Ectodermal cell (in vitro differentiated cells): Measurements from ENCODE around the gene UNC13B.

Experiments used
- H3K27ac ChIP-seq: 2 replicates; pipeline ENCODE4 v1.7.0; 2013; ENCODE audit warnings: mild to moderate bottlenecking, low read depth, low read length; ENCODE audit not compliant: insufficient read depth, poor library complexity, severe bottlenecking
- H3K27me3 ChIP-seq: 2 replicates; pipeline ENCODE4 v1.7.0; 2013; ENCODE audit warnings: mild to moderate bottlenecking, low read length; ENCODE audit not compliant: insufficient read depth, control insufficient read depth, poor library complexity, severe bottlenecking
- H3K36me3 ChIP-seq: one replicate; pipeline ENCODE4 v1.7.0; 2013; ENCODE audit warnings: low read length; ENCODE audit not compliant: control insufficient read depth, insufficient read depth
- H3K4me1 ChIP-seq: one replicate; pipeline ENCODE4 v1.7.0; 2013; ENCODE audit warnings: low read length; ENCODE audit not compliant: control insufficient read depth, insufficient read depth
- H3K4me3 ChIP-seq: 2 replicates; pipeline ENCODE4 v1.7.0; 2013; ENCODE audit warnings: low read depth, low read length, control low read depth; ENCODE audit not compliant: insufficient read depth
- H3K9me3 ChIP-seq: 2 replicates; pipeline ENCODE4 v1.7.0; 2013; ENCODE audit warnings: mild to moderate bottlenecking, low read length, moderate library complexity; ENCODE audit not compliant: control insufficient read depth
- WGBS, 2 experiments: methylation state at CpG; one replicate each; pipeline ENCODE4 v1.1.7; 2013; ENCODE audit warnings: missing lambda C conversion rate in 2 of 2; 5-methylcytosine and 5-hydroxymethylcytosine counted together

The UNC13B gene

GRCh38 chr9:35272989-35273388, 111.2 kb downstream of the UNC13B start:
- Histone ChIP-seq H3K36me3 (no peaks in the 10 kb centered on the region), H3K4me1 (no peaks in the 10 kb centered on the region), H3K9me3 (no peaks in the 10 kb centered on the region), H3K27ac (no peak overlapping the region), H3K4me3 (no peak overlapping the region), H3K27me3 (no peaks in the 10 kb centered on the region)
- WGBS, 2 experiments = 100% methylated on average over 1 of the region's 2 CpGs; no CpG with 5 or more reads in 1 of the 2 experiments

GRCh38 chr9:35273591-35273990, 111.8 kb downstream of the UNC13B start:
- no peaks in the 10 kb centered on the region for H3K36me3 ChIP-seq
- no peaks in the 10 kb centered on the region for H3K4me1 ChIP-seq
- no peaks in the 10 kb centered on the region for H3K9me3 ChIP-seq
- WGBS, 2 experiments = 89 to 94% methylated on average over 5 of the region's 5 CpGs
- no peak overlapping the region for H3K27ac ChIP-seq
- no peaks in the 10 kb centered on the region for H3K27me3 ChIP-seq
- H3K4me3 ChIP-seq = no peak overlapping the region

- WGBS, 2 experiments = 94 to 100% methylated on average over 1 of the region's 2 CpGs
- H3K4me3 ChIP-seq = no peak overlapping the region
- H3K27ac ChIP-seq = no peak overlapping the region
- no peaks in the 10 kb centered on the region for H3K9me3 ChIP-seq
- no peaks in the 10 kb centered on the region for H3K4me1 ChIP-seq
- no peaks in the 10 kb centered on the region for H3K36me3 ChIP-seq
- H3K27me3 ChIP-seq = no peaks in the 10 kb centered on the region
Observed at GRCh38 chr9:35274993-35275392, 113.2 kb downstream of the UNC13B start.

- WGBS, 2 experiments = 97 to 100% methylated on average over 1 of the region's 1 CpG
- no peak overlapping the region for H3K4me3 ChIP-seq
- H3K4me1 ChIP-seq = no peaks in the 10 kb centered on the region
- H3K27ac ChIP-seq = no peak overlapping the region
- H3K9me3 ChIP-seq = no peaks in the 10 kb centered on the region
- H3K36me3 ChIP-seq = no peaks in the 10 kb centered on the region
- no peaks in the 10 kb centered on the region for H3K27me3 ChIP-seq
Observed at GRCh38 chr9:35277171-35277520, 115.3 kb downstream of the UNC13B start.

- Histone ChIP-seq H3K36me3 (no peaks in the 10 kb centered on the region), H3K27ac (no peak overlapping the region), H3K4me1 (no peaks in the 10 kb centered on the region), H3K4me3 (no peak overlapping the region), H3K27me3 (no peaks in the 10 kb centered on the region), H3K9me3 (no peaks in the 10 kb centered on the region)
- WGBS, 2 experiments = 95 to 96% methylated on average over 4 to 6 of the region's 7 CpGs
Observed at GRCh38 chr9:35277628-35278359, 116.0 kb downstream of the UNC13B start.

- Histone ChIP-seq H3K9me3 (no peaks in the 10 kb centered on the region), H3K4me3 (no peak overlapping the region), H3K4me1 (no peaks in the 10 kb centered on the region), H3K36me3 (no peaks in the 10 kb centered on the region), H3K27me3 (no peaks in the 10 kb centered on the region), H3K27ac (no peak overlapping the region)
- WGBS, 2 experiments = 91 to 93% methylated on average over 2 of the region's 2 CpGs
Observed at GRCh38 chr9:35279946-35280345, 118.1 kb downstream of the UNC13B start.

- no peaks in the 10 kb centered on the region for H3K36me3 ChIP-seq
- H3K27me3 ChIP-seq = no peaks in the 10 kb centered on the region
- H3K9me3 ChIP-seq = no peaks in the 10 kb centered on the region
- H3K27ac ChIP-seq = no peak overlapping the region
- WGBS, 2 experiments = 86 to 93% methylated on average over 1 of the region's 1 CpG
- H3K4me3 ChIP-seq = no peak overlapping the region
- no peaks in the 10 kb centered on the region for H3K4me1 ChIP-seq
Observed at GRCh38 chr9:35280399-35280798, 118.6 kb downstream of the UNC13B start.

GRCh38 chr9:35285731-35286130, 123.9 kb downstream of the UNC13B start:
- Histone ChIP-seq H3K27ac (no peak overlapping the region), H3K4me3 (no peak overlapping the region), H3K27me3 (no peaks in the 10 kb centered on the region), H3K9me3 (no peaks in the 10 kb centered on the region), H3K36me3 (no peaks in the 10 kb centered on the region), H3K4me1 (no peaks in the 10 kb centered on the region)
- WGBS, 2 experiments = no CpG with 5 or more reads among the region's 1 CpG

- WGBS, 2 experiments = 83 to 100% methylated on average over 1 of the region's 1 CpG
- Histone ChIP-seq H3K27me3 (no peaks in the 10 kb centered on the region), H3K4me1 (no peaks in the 10 kb centered on the region), H3K36me3 (no peaks in the 10 kb centered on the region), H3K27ac (no peak overlapping the region), H3K4me3 (no peak overlapping the region), H3K9me3 (no peaks in the 10 kb centered on the region)
Observed at GRCh38 chr9:35286381-35286780, 124.6 kb downstream of the UNC13B start.

GRCh38 chr9:35287987-35288632, 126.3 kb downstream of the UNC13B start:
- H3K27me3 ChIP-seq = no peaks in the 10 kb centered on the region
- H3K4me1 ChIP-seq = peaks cover 12% of the 10 kb centered on the region
- no peak overlapping the region for H3K27ac ChIP-seq
- no peaks in the 10 kb centered on the region for H3K9me3 ChIP-seq
- H3K4me3 ChIP-seq = no peak overlapping the region
- WGBS, 2 experiments = 88 to 93% methylated on average over 3 of the region's 3 CpGs
- no peaks in the 10 kb centered on the region for H3K36me3 ChIP-seq
